ENCODE data around the gene GCGR. TPM values are rescaled to one million over a fixed set of nuclear protein-coding genes. Genes with fewer than 3 reads are reported as not detected.

Gene GCGR
- total and polyA plus RNA-seq, 2 of the 13 experiments (the other 11 are each of a cell fraction or from before 2014, with no cell fraction given), result 0.04 to 0.13 TPM

- TF ChIP-seq ATF7 (IDR thresholded peaks at IDR 0.05), result peak; percentile 93
- TF ChIP-seq ATF7 (CRISPR knock-in tag; IDR thresholded peaks at IDR 0.05), result peak; percentile 98
- TF ChIP-seq JDP2 (CRISPR knock-in tag; IDR thresholded peaks at IDR 0.05; ENCODE audit: borderline replicate concordance), result no peak
- TF ChIP-seq SCMH1 (CRISPR knock-in tag; IDR thresholded peaks at IDR 0.05; ENCODE audit: borderline replicate concordance), result no peak
- peak; percentile 89 for TF ChIP-seq JARID2 (CRISPR knock-in tag; IDR thresholded peaks at IDR 0.05; ENCODE audit: insufficient replicate concordance)
- peak; percentile 92 for TF ChIP-seq ZBTB42 (CRISPR knock-in tag; IDR thresholded peaks at IDR 0.05)
- no peak for TF ChIP-seq ZMAT5 (CRISPR knock-in tag; IDR thresholded peaks at IDR 0.05; ENCODE audit: borderline replicate concordance, low read depth)
- peak; percentile 90 for TF ChIP-seq ZFY (CRISPR knock-in tag; IDR thresholded peaks at IDR 0.05)
- TF ChIP-seq ASH2L (IDR thresholded peaks at IDR 0.05; ENCODE audit: insufficient read length, low read depth, low read length), result peak; percentile 86
- TF ChIP-seq PCBP1 (IDR thresholded peaks at IDR 0.05; ENCODE audit: borderline replicate concordance, low read depth, low read length), result peak; percentile 90; the same call in 1 of the 2 replicates
- peak; percentile 82; the same call in 1 of the 2 replicates for TF ChIP-seq CHD2 (IDR thresholded peaks at IDR 0.05; ENCODE audit: low read depth, low read length)
- TF ChIP-seq TFE3 (CRISPR knock-in tag; IDR thresholded peaks at IDR 0.05), result peak; percentile 83
- TF ChIP-seq ZNF784 (CRISPR knock-in tag; IDR thresholded peaks at IDR 0.05; ENCODE audit: borderline replicate concordance), result peak; percentile 32; the same call in 1 of the 2 replicates
- TF ChIP-seq ZNF646 (CRISPR knock-in tag; IDR thresholded peaks at IDR 0.05), result no peak
- TF ChIP-seq RXRB (CRISPR knock-in tag; IDR thresholded peaks at IDR 0.05; ENCODE audit: borderline replicate concordance), result 0 out of 2 replicates have a peak, but pooled peaks have one; percentile 8
- peak; percentile 87; the same call in 1 of the 2 replicates for TF ChIP-seq NFATC3 (CRISPR knock-in tag; IDR thresholded peaks at IDR 0.05)
- TF ChIP-seq BCL3 (CRISPR knock-in tag; IDR thresholded peaks at IDR 0.05), result peak; percentile 25; the same call in 1 of the 2 replicates
- TF ChIP-seq ZNF235 (CRISPR knock-in tag; IDR thresholded peaks at IDR 0.05; ENCODE audit: borderline replicate concordance), result peak; percentile 73; the same call in 1 of the 2 replicates
Observed at GRCh38 chr17:81860756-81861568, 57.0 kb downstream of the GCGR start (continued).

Data from HepG2 (cell line).